ENCODE data around the gene CFH.
"Not testable (repeated sequence)": the region's sequence is repeated elsewhere in the genome, so short reads cannot be mapped to it uniquely, and the experiment has no call there.

CFH gene

DNA sequence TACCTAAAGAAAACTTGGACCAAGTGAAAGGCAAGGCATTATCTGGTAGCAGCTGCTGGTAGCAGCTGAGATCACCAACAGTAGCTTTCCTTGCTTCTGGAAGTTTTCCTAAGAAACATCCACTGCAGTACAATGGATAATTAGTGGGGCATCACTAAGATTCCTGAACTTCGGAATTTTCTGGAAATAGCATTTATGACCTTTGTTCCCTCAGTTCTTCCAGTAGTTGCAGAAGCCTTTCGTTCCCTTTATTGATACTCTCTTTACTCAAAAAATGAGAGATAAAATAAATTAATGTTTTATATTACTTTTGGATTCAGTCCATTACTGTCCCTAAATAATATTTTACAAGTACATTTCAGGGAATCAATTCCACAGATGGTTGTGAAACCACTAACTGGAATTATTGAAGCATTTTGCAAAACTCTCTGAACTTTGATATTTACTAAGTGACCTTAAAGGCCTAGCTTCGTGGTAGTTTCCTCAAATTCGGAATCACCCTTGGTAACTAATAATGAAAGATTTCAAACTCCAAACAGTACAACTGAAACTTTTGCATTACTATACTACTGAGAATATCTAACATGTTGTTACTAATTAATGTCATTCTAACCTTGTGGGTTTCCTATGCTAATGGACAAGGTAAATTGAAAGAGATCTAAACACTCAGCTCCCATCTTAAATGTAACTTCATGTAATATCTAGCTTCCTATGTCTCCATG lies 113.3 kb downstream of the CFH start:
- not testable (repeated sequence) for DNase-seq (ENCODE audit: low read depth in 2 of 2, low spot score in 1 of 2)

GRCh38 chr1:196769823-196770222 lies 118.0 kb downstream of the CFH start:
- not testable (repeated sequence) for DNase-seq (ENCODE audit: low read depth in 2 of 2, low spot score in 1 of 2)

DNA sequence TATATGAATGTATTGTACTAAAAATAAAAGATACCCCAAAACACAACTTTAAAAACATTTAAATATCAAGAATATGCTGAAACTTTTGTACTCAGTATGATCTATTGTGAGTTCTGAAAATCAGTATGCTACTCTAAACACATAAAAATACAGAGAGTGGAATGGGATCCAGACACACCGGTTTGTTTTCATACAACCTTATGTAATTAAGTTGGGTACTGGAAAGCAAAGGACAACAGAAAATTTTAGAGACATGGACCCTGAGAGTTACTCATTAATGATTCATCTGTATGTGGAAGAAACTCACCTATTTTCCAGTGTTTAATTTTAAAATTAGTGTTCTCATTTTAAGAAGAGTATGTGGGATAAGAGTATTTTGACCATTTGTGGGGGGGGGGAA lies 121.9 kb downstream of the CFH start:
- DNase-seq (ENCODE audit: low read depth in 2 of 2, low spot score in 1 of 2): no peak

- no peak for DNase-seq (ENCODE audit: low read depth in 2 of 2, low spot score in 1 of 2)
Observed at GRCh38 chr1:196774175-196774574, 122.3 kb downstream of the CFH start.

- DNase-seq (ENCODE audit: low read depth in 2 of 2, low spot score in 1 of 2): no peak
Observed at GRCh38 chr1:196774603-196775002, 122.8 kb downstream of the CFH start, which contains the start of gene CFHR3. Gene CFHR3, plus strand, starts transcription at chr1:196774840. Its CDS starts 47 bp downstream, at chr1:196774887.

GRCh38 chr1:196777603-196778002 lies 125.8 kb downstream of the CFH start:
- DNase-seq (ENCODE audit: low read depth in 2 of 2, low spot score in 1 of 2): no peak

- DNase-seq (ENCODE audit: low read depth in 2 of 2, low spot score in 1 of 2): no peak
Observed at GRCh38 chr1:196779093-196779492, 127.2 kb downstream of the CFH start.

GRCh38 chr1:196791252-196791651 lies 139.4 kb downstream of the CFH start:
- DNase-seq (ENCODE audit: low read depth in 2 of 2, low spot score in 1 of 2): not testable (repeated sequence)

DNA sequence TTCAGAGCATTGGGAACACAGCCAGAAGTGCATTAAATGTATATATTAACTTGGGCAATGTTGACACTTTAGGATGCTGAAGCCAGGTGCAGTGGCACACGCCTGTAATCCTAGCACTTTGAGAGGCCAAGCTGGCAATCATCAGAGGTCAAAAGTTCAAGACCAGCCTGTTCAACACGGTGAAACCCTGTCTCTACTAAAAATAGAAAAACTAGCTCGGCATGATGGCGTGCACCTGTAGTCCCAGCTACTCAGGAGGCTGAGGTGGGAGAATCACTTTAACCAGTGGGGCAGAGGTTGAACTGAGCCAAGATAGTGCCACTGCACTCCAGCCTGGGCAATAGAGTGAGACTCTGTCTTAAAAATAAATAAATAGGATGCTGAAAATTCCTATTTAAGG lies 142.3 kb downstream of the CFH start:
- not testable (repeated sequence) for DNase-seq (ENCODE audit: low read depth in 2 of 2, low spot score in 1 of 2)

Measured in stimulated activated CD8-positive, alpha-beta memory T cell treated with anti-CD3 and anti-CD28 coated beads, Interleukin-4, amount 100 ng/mL, for 4 hours (primary cell).